ENCODE data around the gene PROM1. TPM values are rescaled to one million over a fixed set of nuclear protein-coding genes. Genes with fewer than 3 reads are reported as not detected.
A peak's percentile ranks its signal among the peaks of the same experiment; 100 is the strongest.

The PROM1 gene, protein sequence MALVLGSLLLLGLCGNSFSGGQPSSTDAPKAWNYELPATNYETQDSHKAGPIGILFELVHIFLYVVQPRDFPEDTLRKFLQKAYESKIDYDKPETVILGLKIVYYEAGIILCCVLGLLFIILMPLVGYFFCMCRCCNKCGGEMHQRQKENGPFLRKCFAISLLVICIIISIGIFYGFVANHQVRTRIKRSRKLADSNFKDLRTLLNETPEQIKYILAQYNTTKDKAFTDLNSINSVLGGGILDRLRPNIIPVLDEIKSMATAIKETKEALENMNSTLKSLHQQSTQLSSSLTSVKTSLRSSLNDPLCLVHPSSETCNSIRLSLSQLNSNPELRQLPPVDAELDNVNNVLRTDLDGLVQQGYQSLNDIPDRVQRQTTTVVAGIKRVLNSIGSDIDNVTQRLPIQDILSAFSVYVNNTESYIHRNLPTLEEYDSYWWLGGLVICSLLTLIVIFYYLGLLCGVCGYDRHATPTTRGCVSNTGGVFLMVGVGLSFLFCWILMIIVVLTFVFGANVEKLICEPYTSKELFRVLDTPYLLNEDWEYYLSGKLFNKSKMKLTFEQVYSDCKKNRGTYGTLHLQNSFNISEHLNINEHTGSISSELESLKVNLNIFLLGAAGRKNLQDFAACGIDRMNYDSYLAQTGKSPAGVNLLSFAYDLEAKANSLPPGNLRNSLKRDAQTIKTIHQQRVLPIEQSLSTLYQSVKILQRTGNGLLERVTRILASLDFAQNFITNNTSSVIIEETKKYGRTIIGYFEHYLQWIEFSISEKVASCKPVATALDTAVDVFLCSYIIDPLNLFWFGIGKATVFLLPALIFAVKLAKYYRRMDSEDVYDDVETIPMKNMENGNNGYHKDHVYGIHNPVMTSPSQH
- 10 to 100 TPM in 11 of 12 donors, not detected in 1; 25.9 to 67.7 (median 55.3) TPM for polyA plus RNA-seq (ENCODE audit: insufficient read length in 12 of 12)
- long read RNA-seq, donor 1, full-length matches to known transcripts: 5 of 11 reads
- long read RNA-seq, donor 1, partial matches to known transcripts: 6 of 11 reads
- long read RNA-seq, donor 1, other reads (novel, unspliced or antisense): 0 of 11 reads
- long read RNA-seq, donor 2, full-length matches to known transcripts: 5 of 5 reads
- long read RNA-seq, donor 2, partial matches to known transcripts: 0 of 5 reads
- long read RNA-seq, donor 2, other reads (novel, unspliced or antisense): 0 of 5 reads
- long read RNA-seq, donor 3, partial matches to known transcripts: 0 of 3 reads
- long read RNA-seq, donor 3, other reads (novel, unspliced or antisense): 0 of 3 reads
- long read RNA-seq, donor 4, full-length matches to known transcripts: 1 of 1 reads
- long read RNA-seq, donor 4, partial matches to known transcripts: 0 of 1 reads
- long read RNA-seq, donor 4, other reads (novel, unspliced or antisense): 0 of 1 reads
- long read RNA-seq, donor 5, full-length matches to known transcripts: 2 of 2 reads
- long read RNA-seq, donor 5, partial matches to known transcripts: 0 of 2 reads
- long read RNA-seq, donor 5, other reads (novel, unspliced or antisense): 0 of 2 reads
- long read RNA-seq, donor 6, full-length matches to known transcripts: 1 of 1 reads
- long read RNA-seq, donor 6, partial matches to known transcripts: 0 of 1 reads
- long read RNA-seq, donor 6, other reads (novel, unspliced or antisense): 0 of 1 reads
- long read RNA-seq, donor 7, partial matches to known transcripts: 0 of 1 reads
- long read RNA-seq, donor 7, other reads (novel, unspliced or antisense): 0 of 1 reads
- long read RNA-seq, donor 8, full-length matches to known transcripts: 4 of 4 reads
- long read RNA-seq, donor 8, partial matches to known transcripts: 0 of 4 reads
- long read RNA-seq, donor 8, other reads (novel, unspliced or antisense): 0 of 4 reads
- long read RNA-seq, donor 9, partial matches to known transcripts: 0 of 1 reads
- long read RNA-seq, donor 9, other reads (novel, unspliced or antisense): 0 of 1 reads
- long read RNA-seq, donor 10, full-length matches to known transcripts: 3 of 3 reads
- long read RNA-seq, donor 10, partial matches to known transcripts: 0 of 3 reads
- long read RNA-seq, donor 10, other reads (novel, unspliced or antisense): 0 of 3 reads
- long read RNA-seq, donor 11, full-length matches to known transcripts: 3 of 3 reads
- long read RNA-seq, donor 11, partial matches to known transcripts: 0 of 3 reads
- long read RNA-seq, donor 11, other reads (novel, unspliced or antisense): 0 of 3 reads

GRCh38 chr4:16083241-16084191 lies at the start of gene PROM1:
TSS of gene PROM1 (minus strand) at chr4:16084023. CDS start at chr4:16075906, 8,117 bp downstream.
- peak; percentile 43 for DNase-seq

DNA sequence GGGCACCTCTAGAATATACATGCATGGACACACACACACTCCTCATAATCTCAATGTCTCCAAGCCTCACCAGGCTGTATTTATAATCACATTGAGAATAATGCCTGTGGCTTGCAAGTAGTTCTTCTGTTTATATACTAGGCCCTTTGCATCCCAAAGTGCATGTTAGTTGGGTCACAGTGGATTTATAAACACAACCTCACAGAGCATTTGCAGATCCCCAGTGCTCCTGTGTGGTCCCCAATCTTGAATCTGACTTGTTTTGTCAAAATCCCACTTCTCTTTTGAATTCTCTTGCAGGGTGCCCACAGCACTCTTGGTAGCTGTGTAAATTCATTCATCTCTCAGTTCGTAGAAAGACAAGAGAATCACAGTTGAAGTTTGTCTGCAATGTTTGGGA lies 49.6 kb upstream of the PROM1 start:
- no peak for DNase-seq

GRCh38 chr4:16131293-16131692 lies 47.5 kb upstream of the PROM1 start:
- DNase-seq: no peak

GRCh38 chr4:16129336-16129735 lies 45.5 kb upstream of the PROM1 start:
- no peak for DNase-seq

- DNase-seq: no peak
These were observed 42.9 kb upstream of the PROM1 start for GRCh38 chr4:16126714-16127113.

GRCh38 chr4:16125571-16126445 lies 42.0 kb upstream of the PROM1 start:
- no peak for DNase-seq

- DNase-seq: peak; percentile 10
These were observed 40.4 kb upstream of the PROM1 start for GRCh38 chr4:16124232-16124631.

- no peak for DNase-seq
These were observed 39.7 kb upstream of the PROM1 start for GRCh38 chr4:16123356-16124084.

GRCh38 chr4:16122784-16123183 lies 39.0 kb upstream of the PROM1 start:
- DNase-seq: no peak

DNA sequence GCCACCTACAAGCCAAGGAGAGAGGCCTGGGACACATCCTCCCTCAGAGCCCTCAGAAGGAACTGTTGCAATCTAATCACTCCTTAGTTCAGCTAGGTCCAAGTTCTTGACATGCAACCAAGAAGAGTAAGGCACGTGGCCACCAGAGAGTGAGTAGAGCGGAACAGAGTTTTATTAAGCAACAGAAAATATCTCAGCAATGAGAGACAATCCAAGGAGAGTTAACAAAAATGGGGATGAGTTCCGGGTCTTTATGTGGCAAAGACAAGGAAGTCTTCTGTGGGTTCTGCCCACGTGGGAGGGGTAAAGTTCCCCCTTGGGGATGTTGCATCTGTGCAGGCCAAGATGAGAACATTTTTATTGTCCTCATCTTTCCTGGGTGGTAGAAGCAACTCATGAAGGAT lies 38.5 kb upstream of the PROM1 start:
- DNase-seq: no peak

DNA sequence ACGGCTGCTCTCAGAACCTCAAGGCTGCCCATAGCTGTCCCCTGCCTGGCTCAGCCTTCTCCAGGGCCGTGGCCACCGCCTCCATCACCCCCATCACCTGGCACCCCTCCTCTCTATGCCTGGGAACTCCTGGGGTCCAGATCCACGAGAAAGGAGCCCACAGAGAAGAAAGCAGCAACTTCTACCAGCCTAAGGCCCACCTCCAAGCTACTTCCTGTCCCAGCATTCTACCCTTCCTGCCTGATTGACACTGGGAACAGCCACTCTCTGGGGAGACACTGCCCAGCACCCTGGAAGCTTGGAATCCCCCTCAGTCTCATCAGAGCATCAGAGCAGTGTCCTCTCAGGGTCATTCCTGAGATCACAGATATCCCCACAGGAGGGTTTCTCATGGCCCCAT lies 36.9 kb upstream of the PROM1 start:
- DNase-seq: no peak

- no peak for DNase-seq
These were observed 36.2 kb upstream of the PROM1 start for GRCh38 chr4:16119981-16120380.

DNA sequence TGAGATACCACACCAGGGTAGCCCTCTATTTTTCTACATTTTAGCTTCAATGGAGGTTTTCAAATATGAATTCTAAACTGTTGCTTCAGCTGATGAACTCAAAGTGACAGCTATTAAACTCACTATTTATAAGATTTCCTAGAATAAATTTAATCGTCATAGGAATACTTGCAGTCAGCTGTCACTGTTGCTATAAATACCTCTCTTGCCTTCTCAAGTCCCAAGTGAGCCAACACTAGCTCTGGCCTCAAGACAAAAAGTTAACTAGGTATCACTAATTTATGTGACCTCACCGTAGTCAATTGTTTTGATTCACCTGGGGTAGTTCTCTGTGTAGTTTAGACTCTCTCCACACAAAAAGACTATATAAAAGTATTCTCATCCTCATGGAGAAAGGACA lies 34.3 kb upstream of the PROM1 start:
- DNase-seq: no peak

GRCh38 chr4:16117164-16117563 lies 33.3 kb upstream of the PROM1 start:
- DNase-seq: no peak

DNA sequence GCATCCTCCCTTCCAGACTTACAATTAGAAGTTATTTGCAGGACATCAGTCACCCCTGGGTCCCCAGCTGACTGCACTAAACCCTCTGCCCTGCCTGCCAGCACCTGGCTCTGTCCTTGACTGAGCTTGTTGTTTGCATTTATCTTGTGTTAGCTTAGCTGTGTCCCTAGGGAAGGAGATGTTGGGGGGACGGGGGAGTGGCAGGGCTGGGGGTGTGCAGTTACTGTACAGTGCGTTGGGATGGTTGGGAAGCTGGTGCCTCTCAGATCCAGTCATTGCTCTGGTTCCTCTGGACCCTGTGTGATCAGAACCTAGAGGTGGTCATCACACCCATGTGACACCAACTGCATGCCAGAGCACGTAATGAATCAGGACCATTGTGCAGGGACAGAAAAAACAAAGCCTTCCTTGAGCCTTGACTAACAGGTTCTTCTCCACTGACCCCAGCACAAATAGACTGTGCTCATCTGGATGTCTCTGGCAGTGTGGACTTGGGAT lies 32.7 kb upstream of the PROM1 start:
- no peak for DNase-seq

- no peak for DNase-seq
These were observed 32.2 kb upstream of the PROM1 start for GRCh38 chr4:16116019-16116418.

GRCh38 chr4:16114546-16114945 lies 30.7 kb upstream of the PROM1 start:
- DNase-seq: no peak

All from muscle of arm (tissue), 14 donors.